A549 (cell line): Measurements from ENCODE around the gene TMEM175. TPM values are rescaled to one million over a fixed set of nuclear protein-coding genes. Genes with fewer than 3 reads are reported as not detected.

Experiments used
- ATAC-seq, 2 experiments: fragments of 200-7000 bp in 1 of 2; fragments of >200 bp in 1 of 2; cut with Nextera tagmentation in 1 of 2; cut with Tn5 transposase in 1 of 2; 3 replicates each; pipeline versions ENCODE4 v1.8.0 to v1.9.1; 2018 to 2020; ENCODE audit warnings: mild to moderate bottlenecking in 1 of 2, moderate library complexity in 1 of 2
- CTCF ChIA-PET: fragments of 300-600 bp; sonication (Branson Sonifier 250); formaldehyde crosslinking; extraction: SDS; loops from one replicate; lab custom pipeline; 2021; ENCODE audit warnings: antibody characterized with exemption, inconsistent platforms; lab: Yijun Ruan, JAX
- POLR2A ChIA-PET: fragments of 350-600 bp; formaldehyde crosslinking; extraction: SDS; loops from one replicate; lab custom pipeline; 2021; ENCODE audit warnings: antibody characterized with exemption, inconsistent platforms; lab: Yijun Ruan, JAX
- DNase-seq, 2 experiments: peaks; one replicate each; pipeline versions ENCODE4 v3.0.0 to v3.0.0-alpha.2; 2011 to 2016; ENCODE audit warnings: low read depth in 1 of 2, low spot score in 1 of 2
- FAIRE-seq: peaks from 2 replicates; lab custom pipeline; 2011; peaks lifted over from hg19 to GRCh38; lab: Jason Lieb, UNC
- H3K27ac ChIP-seq, 2 experiments: fragments of >200 bp; sonication (Bioruptor Twin); formaldehyde crosslinking; 3 replicates each; pipeline ENCODE4 v1.5.1; 2016 to 2017
- H3K4me1 ChIP-seq: fragments of >200 bp; sonication (Bioruptor Twin); formaldehyde crosslinking; 3 replicates; pipeline ENCODE4 v1.6.1; 2016
- H3K4me2 ChIP-seq: fragments of >200 bp; sonication (Bioruptor Twin); formaldehyde crosslinking; 3 replicates; pipeline ENCODE4 v1.6.1; 2016
- H3K4me3 ChIP-seq: fragments of >200 bp; sonication (Bioruptor Twin); formaldehyde crosslinking; 3 replicates; pipeline ENCODE4 v1.5.1; 2016
- H3K9me3 ChIP-seq: fragments of >200 bp; sonication (Bioruptor Twin); formaldehyde crosslinking; 3 replicates; pipeline ENCODE4 v1.6.1; 2016
- BCL3 ChIP-seq: fragments of >200 bp; sonication (Bioruptor Twin); formaldehyde crosslinking; IDR thresholded peaks from 3 replicates; pipeline ENCODE4 v1.6.1; 2016
- CBX8 ChIP-seq: fragments of 200-600 bp; sonication (generic); IDR thresholded peaks from 2 replicates; pipeline ENCODE4 v1.6.1; 2016
- CEBPB ChIP-seq, 2 experiments: fragments of >200 bp in 1 of 2; sonication (Bioruptor Twin) in 1 of 2; formaldehyde crosslinking in 1 of 2; IDR thresholded peaks; 2 replicates each; pipeline ENCODE4 v1.6.1; 2012 to 2016
- E2F6 ChIP-seq: IDR thresholded peaks from 2 replicates; pipeline ENCODE4 v1.6.1; 2012; ENCODE audit warnings: low read depth, borderline replicate concordance
- ESRRA ChIP-seq: fragments of 150-350 bp; IDR thresholded peaks from 2 replicates; pipeline ENCODE4 v1.6.1; 2014; ENCODE audit warnings: mild to moderate bottlenecking, low read length, borderline replicate concordance
- FOXS1 ChIP-seq: fragments of 250-450 bp; sonication (Bioruptor Pico); IDR thresholded peaks from 2 replicates; pipeline ENCODE4 v1.5.0; 2020; ENCODE audit warnings: mild to moderate bottlenecking, moderate library complexity
- GATA3 ChIP-seq: IDR thresholded peaks from 2 replicates; pipeline ENCODE4 v1.6.1; 2012; ENCODE audit warnings: borderline replicate concordance
- HES2 ChIP-seq: fragments of >200 bp; sonication (Bioruptor Twin); formaldehyde crosslinking; IDR thresholded peaks from 2 replicates; pipeline ENCODE4 v1.6.1; 2016
- JUNB ChIP-seq: fragments of >200 bp; sonication (Bioruptor Twin); formaldehyde crosslinking; IDR thresholded peaks from 2 replicates; pipeline ENCODE4 v1.6.1; 2016
- KDM1A ChIP-seq: fragments of 200-600 bp; sonication (generic); IDR thresholded peaks from 2 replicates; pipeline ENCODE4 v1.6.1; 2016; ENCODE audit warnings: low read depth, mild to moderate bottlenecking
- MAFK ChIP-seq: fragments of 450-650 bp; IDR thresholded peaks from 2 replicates; pipeline ENCODE4 v1.6.1; 2014; ENCODE audit not compliant: partially characterized antibody
- MYC ChIP-seq: IDR thresholded peaks from 2 replicates; pipeline ENCODE4 v1.6.1; 2012; ENCODE audit warnings: mild to moderate bottlenecking, inconsistent platforms, low read length, improper control_type of control experiment, borderline replicate concordance
- NR3C1 ChIP-seq: fragments of >200 bp; sonication (Bioruptor Twin); formaldehyde crosslinking; IDR thresholded peaks from 3 replicates; pipeline ENCODE4 v1.6.1; 2017
- PBX3 ChIP-seq: IDR thresholded peaks from 2 replicates; pipeline ENCODE4 v1.6.1; 2012
- POLR2A ChIP-seq: IDR thresholded peaks from 2 replicates; pipeline ENCODE4 v1.6.1; 2012; ENCODE audit warnings: mild to moderate bottlenecking, low read length
- REST ChIP-seq: fragments of 200-600 bp; sonication (generic); IDR thresholded peaks from 2 replicates; pipeline ENCODE4 v1.6.1; 2016; ENCODE audit warnings: antibody characterized with exemption, mild to moderate bottlenecking, moderate library complexity
- ZSCAN20 ChIP-seq: fragments of 250-450 bp; sonication (Bioruptor Pico); IDR thresholded peaks from 2 replicates; pipeline ENCODE4 v1.8.0; 2022; ENCODE audit warnings: mild to moderate bottlenecking, moderate library complexity
- WGBS: methylation state at CpG from one replicate; pipeline ENCODE4 v1.1.6; 2017; ENCODE audit errors: missing lambda C conversion rate; 5-methylcytosine and 5-hydroxymethylcytosine counted together
- polyA plus RNA-seq, 4 experiments: library from polyadenylated mRNA; depleted of rRNA in 3 of 4; stranded (reverse); fragments of >200 nt; fragmentation: RNase III in 1 of 4; extraction: RNeasy Plus Mini Kit Qiagen cat#74134 plus additional on column Dnase treatment in 1 of 4; gene quantifications; 2 replicates in 3 of 4; 3 replicates in 1 of 4; pipeline ENCODE4 v1.2.3, GENCODE V29; 2011 to 2017

Gene TMEM175
- polyA plus RNA-seq, 2 of the 4 experiments (the other 2 are of a cell fraction) = 15.7 to 19.4 TPM

GRCh38 chr4:947491-947971 lies 15.3 kb downstream of the TMEM175 start (continued):
- TF ChIP-seq REST (no peak), CBX8 (no peak), CEBPB (IDR thresholded peaks at IDR 0.05) (no peak), BCL3 (no peak), ZSCAN20 (CRISPR knock-in tag) (no peak), FOXS1 (no peak)

GRCh38 chr4:948101-948935 lies 16.1 kb downstream of the TMEM175 start:
- no peaks in the 10 kb centered on the region for H3K9me3 ChIP-seq
- no peak overlapping the region for H3K4me3 ChIP-seq
- ATAC-seq (no peak), FAIRE-seq (no peak), DNase-seq (no peak)
- no peak for TF ChIP-seq HES2
- no peak overlapping the region for H3K4me2 ChIP-seq
- WGBS = 86% methylated on average over 19 of the region's 33 CpGs
- H3K4me1 ChIP-seq = no peaks in the 10 kb centered on the region
- no peak overlapping the region for H3K27ac ChIP-seq
- CTCF ChIA-PET = interaction anchor here (0.6 to 1.6 kb wide), 3 partner anchors 8 to 16 kb away, joined by 3 to 5 read pairs (median 4); partner anchors contain the start of genes GAK and TMEM175
- POLR2A ChIA-PET = no interaction called here

GRCh38 chr4:948936-949300 lies 16.7 kb downstream of the TMEM175 start:
- Histone ChIP-seq H3K27ac (no peak overlapping the region), H3K4me2 (no peak overlapping the region), H3K9me3 (no peaks in the 10 kb centered on the region), H3K4me1 (no peaks in the 10 kb centered on the region), H3K4me3 (no peak overlapping the region)
- ATAC-seq (no peak), FAIRE-seq (no peak), DNase-seq (no peak)
- CTCF ChIA-PET = interaction anchor here (0.6 to 1.6 kb wide), 3 partner anchors 9 to 17 kb away, joined by 3 to 5 read pairs (median 4); partner anchors contain the start of genes GAK and TMEM175
- POLR2A ChIA-PET = no interaction called here
- whole genome bisulfite sequencing = 82% methylated on average over 6 of the region's 13 CpGs
- TF ChIP-seq JUNB (no peak), PBX3 (no peak), ESRRA (no peak), GATA3 (no peak), E2F6 (no peak), NR3C1 (no peak), MAFK (no peak), POLR2A (no peak), KDM1A (no peak), MYC (no peak)
